Endothelial cell of umbilical vein (primary cell): ENCODE measurements around the gene UVSSA. TPM values are rescaled to one million over a fixed set of nuclear protein-coding genes. Genes with fewer than 3 reads are reported as not detected.

ENCODE experiments used
- BruUV-seq: library from RNA; stranded (reverse); fragments of 400-500 nt; replicated peaks from 2 replicates; lab custom pipeline; 2021; lab: Mats Ljungman, UMichigan
- CTCF ChIA-PET: fragments of 300-600, 350-600 bp; sonication (Branson Sonifier 250); formaldehyde crosslinking; loops from one replicate; lab custom pipeline; 2021; ENCODE audit warnings: antibody characterized with exemption, inconsistent platforms; lab: Charles Lee
- POLR2A ChIA-PET: fragments of 300-600, 350-600 bp; sonication (Branson Sonifier 250); formaldehyde crosslinking; loops from one replicate; lab custom pipeline; 2021; ENCODE audit warnings: antibody characterized with exemption, inconsistent platforms; lab: Charles Lee
- DNase-seq: peaks from one replicate; pipeline ENCODE4 v3.0.0-alpha.2; 2011; ENCODE audit warnings: low read depth, low spot score
- FAIRE-seq: peaks from 2 replicates; lab custom pipeline; 2011; peaks lifted over from hg19 to GRCh38; lab: Jason Lieb, UNC
- H2AFZ ChIP-seq: 2 replicates; pipeline ENCODE4 v1.6.0; 2012; ENCODE audit warnings: low read depth, low read length, control low read depth, inconsistent platforms
- H3K27ac ChIP-seq: 2 replicates; pipeline ENCODE4 v1.5.1; 2011; ENCODE audit warnings: low read depth, mild to moderate bottlenecking, control low read depth, low read length, moderate library complexity; ENCODE audit not compliant: insufficient read depth
- H3K27me3 ChIP-seq, 2 experiments: 2 replicates each; pipeline versions ENCODE4 v1.6.0 to v1.6.1; 2011; ENCODE audit warnings: low read length in 2 of 2, mixed read lengths in 1 of 2; ENCODE audit not compliant: control insufficient read depth in 2 of 2, insufficient read depth in 2 of 2
- H3K36me3 ChIP-seq, 2 experiments: 2 replicates in 1 of 2; 3 replicates in 1 of 2; pipeline ENCODE4 v1.5.1; 2011; ENCODE audit warnings: low read length in 2 of 2, mild to moderate bottlenecking in 1 of 2, moderate library complexity in 1 of 2; ENCODE audit not compliant: control insufficient read depth in 2 of 2, insufficient read depth in 2 of 2; ENCODE audit errors: extremely low read depth in 1 of 2
- H3K4me1 ChIP-seq: 3 replicates; pipeline ENCODE4 v1.5.1; 2011; ENCODE audit warnings: mild to moderate bottlenecking, low read length; ENCODE audit not compliant: control insufficient read depth, insufficient read depth; ENCODE audit errors: extremely low read depth
- H3K4me2 ChIP-seq: 2 replicates; pipeline ENCODE4 v1.6.1; 2011; ENCODE audit warnings: low read length, control low read depth, mixed read lengths; ENCODE audit not compliant: insufficient read depth
- H3K4me3 ChIP-seq, 3 experiments: fragments of 200-600 bp in 1 of 3; sonication (generic), shearing (Covaris generic) in 1 of 3; replicated peaks in 1 of 3; 2 replicates each; pipeline ENCODE4 v1.5.1; 2011 to 2016; ENCODE audit warnings: control low read depth in 3 of 3, low read length in 3 of 3, mild to moderate bottlenecking in 2 of 3, inconsistent platforms in 1 of 3, low read depth in 1 of 3, moderate library complexity in 1 of 3; ENCODE audit not compliant: insufficient read depth in 1 of 3
- H3K79me2 ChIP-seq: 2 replicates; pipeline ENCODE4 v1.6.0; 2012; ENCODE audit warnings: low read length, inconsistent platforms; ENCODE audit not compliant: control insufficient read depth, insufficient read depth
- H3K9ac ChIP-seq: replicated peaks from 2 replicates; pipeline ENCODE3; 2011; ENCODE audit warnings: low read length, control low read depth; ENCODE audit not compliant: insufficient read depth; ENCODE audit errors: extremely low read depth
- H3K9me1 ChIP-seq: replicated peaks from 3 replicates; pipeline ENCODE4 v1.6.0; 2011; ENCODE audit warnings: mild to moderate bottlenecking, low read length; ENCODE audit not compliant: control insufficient read depth, insufficient read depth; ENCODE audit errors: extremely low read depth
- H3K9me3 ChIP-seq: replicated peaks from 2 replicates; pipeline ENCODE4 v1.5.1; 2012; ENCODE audit warnings: low read length, inconsistent platforms; ENCODE audit not compliant: control insufficient read depth, insufficient read depth
- H4K20me1 ChIP-seq: replicated peaks from 2 replicates; pipeline ENCODE3; 2011; ENCODE audit warnings: mild to moderate bottlenecking, low read length; ENCODE audit not compliant: control insufficient read depth, insufficient read depth; ENCODE audit errors: extremely low read depth
- EZH2 ChIP-seq: IDR thresholded peaks from 2 replicates; pipeline ENCODE4 v1.6.1; 2012; ENCODE audit warnings: borderline replicate concordance, low read depth, mild to moderate bottlenecking, moderate library complexity, low read length, inconsistent platforms; ENCODE audit not compliant: severe bottlenecking
- FOS ChIP-seq: IDR thresholded peaks from 2 replicates; pipeline ENCODE4 v1.6.1; 2011; ENCODE audit warnings: mild to moderate bottlenecking, low read length, moderate library complexity, borderline replicate concordance; ENCODE audit not compliant: insufficient read depth
- GATA2 ChIP-seq: IDR thresholded peaks from 2 replicates; pipeline ENCODE4 v1.7.0; 2011; ENCODE audit warnings: low read depth, mild to moderate bottlenecking, moderate library complexity, mixed read lengths, low read length; ENCODE audit not compliant: insufficient read length, insufficient read depth
- JUN ChIP-seq: IDR thresholded peaks from 2 replicates; pipeline ENCODE4 v1.6.1; 2011; ENCODE audit warnings: borderline replicate concordance, low read depth; ENCODE audit not compliant: insufficient read length, insufficient read depth
- MYC ChIP-seq: IDR thresholded peaks from one replicate; pipeline ENCODE4 v1.6.1; 2011; ENCODE audit warnings: mild to moderate bottlenecking, low read depth, low read length
- POLR2A ChIP-seq: IDR thresholded peaks from 2 replicates; pipeline ENCODE4 v1.6.1; 2012; ENCODE audit warnings: low read depth, mild to moderate bottlenecking, control low read depth, low read length
- POLR2AphosphoS5 ChIP-seq: IDR thresholded peaks from 2 replicates; pipeline ENCODE4 v1.6.1; 2012; ENCODE audit warnings: low read depth, mild to moderate bottlenecking, control low read depth, low read length, moderate library complexity; ENCODE audit not compliant: insufficient read depth
- dilution Hi-C: fragments of 300-500 bp; cut with MboI; formaldehyde crosslinking; loops from one replicate; pipeline ENCODE4 v1.15.0; 2019; ENCODE audit warnings: low sequenced_read_pairs; ENCODE audit not compliant: extremely low pct_ligation_motif_present
- intact Hi-C: fragments of 100-400 bp; cut with micrococcal nuclease; formaldehyde crosslinking; loops from one replicate; pipeline ENCODE4 v1.10.0; 2022
- polyA plus RNA-seq, 4 experiments: library from polyadenylated mRNA; depleted of rRNA in 3 of 4; stranded (reverse) in 3 of 4; unstranded in 1 of 4; fragments of >200 nt; gene quantifications; 2 replicates each; pipeline versions ENCODE4 v1.2.1 to v1.2.3, GENCODE V29; 2011 to 2012; ENCODE audit warnings: missing spikeins in 1 of 4
- total RNA-seq: library from RNA; stranded (reverse); gene quantifications from 2 replicates; pipeline ENCODE4 v1.2.3, GENCODE V29; 2021
- TF ChIP-seq, protein P1 (sequence below): IDR thresholded peaks from 2 replicates; pipeline ENCODE4 v1.6.1; 2011; ENCODE audit not compliant: insufficient read depth, insufficient read length
- TF ChIP-seq, protein P2 (sequence below), 2 donors: IDR thresholded peaks; 1 replicate in 1 of 2; 2 replicates in 1 of 2; pipeline ENCODE4 v1.5.1; 2011; ENCODE audit warnings: low read length in 2 of 2, mild to moderate bottlenecking in 2 of 2, moderate library complexity in 2 of 2, control low read depth in 1 of 2, inconsistent platforms in 1 of 2, low read depth in 1 of 2; ENCODE audit not compliant: insufficient read depth in 1 of 2; ENCODE audit errors: extremely low read depth in 1 of 2

Gene UVSSA
- total and polyA plus RNA-seq, 2 donors (not counting 3 experiments of a cell fraction or from before 2014, with no cell fraction given), result 7.1 to 14.9 TPM

- no peaks in the 10 kb centered on the region for H3K4me1 ChIP-seq
- H3K27me3 ChIP-seq, result no peaks in the 10 kb centered on the region
- DNase-seq (no peak), FAIRE-seq (no peak)
- no peak overlapping the region for H2AFZ ChIP-seq
- no peaks in the 10 kb centered on the region for H3K9me1 ChIP-seq
- no peak overlapping the region for H3K4me2 ChIP-seq
- H4K20me1 ChIP-seq, result no peaks in the 10 kb centered on the region
- ChIA-PET CTCF (interaction anchor here (1.3 to 1.7 kb wide), 2 partner anchors 10 to 147 kb away, joined by 3 to 4 read pairs; no protein-coding TSS in a partner anchor), POLR2A (no interaction called here)
- H3K9ac ChIP-seq, result no peak overlapping the region
- no peaks in the 10 kb centered on the region for H3K36me3 ChIP-seq
- TF ChIP-seq GATA2 (no peak), POLR2AphosphoS5 (no peak)
- dilution Hi-C loops (no loop called here), intact Hi-C loops (no loop called here)
- H3K79me2 ChIP-seq, result no peaks in the 10 kb centered on the region
- no peak overlapping the region for H3K4me3 ChIP-seq
- no TSS peak for BruUV-seq
- H3K9me3 ChIP-seq, result no peaks in the 10 kb centered on the region
- H3K27ac ChIP-seq, result no peak overlapping the region
Observed at GRCh38 chr4:1366371-1367229, 19.6 kb downstream of the UVSSA start.

- no peaks in the 10 kb centered on the region for H3K4me1 ChIP-seq
- BruUV-seq, result no TSS peak
- H3K9me1 ChIP-seq, result no peaks in the 10 kb centered on the region
- no peak overlapping the region for H3K4me3 ChIP-seq
- H3K9me3 ChIP-seq, result no peaks in the 10 kb centered on the region
- no peak overlapping the region for H3K27ac ChIP-seq
- ChIA-PET POLR2A (no interaction called here), CTCF (interaction anchor here (1.7 kb wide), 1 partner anchor 146 kb away, joined by 4 read pairs; no protein-coding TSS in a partner anchor)
- no peak overlapping the region for H3K9ac ChIP-seq
- intact Hi-C loops (no loop called here), dilution Hi-C loops (no loop called here)
- no peak overlapping the region for H2AFZ ChIP-seq
- H4K20me1 ChIP-seq, result no peaks in the 10 kb centered on the region
- TF ChIP-seq FOS (no peak), GATA2 (no peak), MYC (no peak), POLR2A (no peak), JUN (no peak), POLR2AphosphoS5 (no peak), EZH2 (no peak)
- TF ChIP-seq, protein P1, sequence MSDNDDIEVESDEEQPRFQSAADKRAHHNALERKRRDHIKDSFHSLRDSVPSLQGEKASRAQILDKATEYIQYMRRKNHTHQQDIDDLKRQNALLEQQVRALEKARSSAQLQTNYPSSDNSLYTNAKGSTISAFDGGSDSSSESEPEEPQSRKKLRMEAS, result no peak
- TF ChIP-seq, protein P2, sequence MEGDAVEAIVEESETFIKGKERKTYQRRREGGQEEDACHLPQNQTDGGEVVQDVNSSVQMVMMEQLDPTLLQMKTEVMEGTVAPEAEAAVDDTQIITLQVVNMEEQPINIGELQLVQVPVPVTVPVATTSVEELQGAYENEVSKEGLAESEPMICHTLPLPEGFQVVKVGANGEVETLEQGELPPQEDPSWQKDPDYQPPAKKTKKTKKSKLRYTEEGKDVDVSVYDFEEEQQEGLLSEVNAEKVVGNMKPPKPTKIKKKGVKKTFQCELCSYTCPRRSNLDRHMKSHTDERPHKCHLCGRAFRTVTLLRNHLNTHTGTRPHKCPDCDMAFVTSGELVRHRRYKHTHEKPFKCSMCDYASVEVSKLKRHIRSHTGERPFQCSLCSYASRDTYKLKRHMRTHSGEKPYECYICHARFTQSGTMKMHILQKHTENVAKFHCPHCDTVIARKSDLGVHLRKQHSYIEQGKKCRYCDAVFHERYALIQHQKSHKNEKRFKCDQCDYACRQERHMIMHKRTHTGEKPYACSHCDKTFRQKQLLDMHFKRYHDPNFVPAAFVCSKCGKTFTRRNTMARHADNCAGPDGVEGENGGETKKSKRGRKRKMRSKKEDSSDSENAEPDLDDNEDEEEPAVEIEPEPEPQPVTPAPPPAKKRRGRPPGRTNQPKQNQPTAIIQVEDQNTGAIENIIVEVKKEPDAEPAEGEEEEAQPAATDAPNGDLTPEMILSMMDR (IDR thresholded peaks at IDR 0.05; ENCODE audit: extremely low read depth in 1 of 2, insufficient read depth in 1 of 2, low read depth in 1 of 2, low read length in 2 of 2), result no peak
- no peak for DNase-seq
- FAIRE-seq, result no peak
- no peaks in the 10 kb centered on the region for H3K27me3 ChIP-seq
- H3K4me2 ChIP-seq, result no peak overlapping the region
- no peaks in the 10 kb centered on the region for H3K79me2 ChIP-seq
- H3K36me3 ChIP-seq, result no peaks in the 10 kb centered on the region
Observed at GRCh38 chr4:1367230-1367935, 20.4 kb downstream of the UVSSA start.
